ENCODE data around the gene LSM4.

DNA sequence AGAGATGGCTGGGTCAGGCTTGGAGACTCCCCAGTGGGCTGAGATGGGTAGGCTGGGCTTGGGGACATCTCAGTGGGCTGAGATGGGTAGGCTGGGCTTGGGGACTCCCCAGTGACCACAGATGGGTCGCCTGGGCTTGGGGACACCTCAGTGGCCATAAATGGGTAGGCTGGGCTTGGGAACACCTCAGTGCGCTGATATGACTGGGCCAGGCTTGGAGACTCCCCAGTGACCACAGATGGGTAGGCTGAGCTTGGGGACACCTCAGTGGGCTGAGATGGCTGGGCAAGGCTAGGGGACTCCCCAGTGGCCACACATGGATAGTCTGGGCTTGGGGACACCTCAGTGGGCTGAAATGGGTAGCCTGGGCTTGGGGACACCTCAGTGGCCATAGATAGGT is 61.4 kb downstream of the LSM4 start:
- TF ChIP-seq EZH2phosphoT487 (IDR thresholded peaks at IDR 0.05) (no peak), EZH2 (IDR thresholded peaks at IDR 0.05) (no peak)

All from neural progenitor cell (in vitro differentiated cells).